ELF-1 (cell line): Measurements from ENCODE around the gene KLHL13.
"Not testable (repeated sequence)": the region's sequence is repeated elsewhere in the genome, so short reads cannot be mapped to it uniquely, and the experiment has no call there.

ENCODE experiments used
- DNase-seq: peaks from one replicate; pipeline ENCODE4 v3.0.0-alpha.2; 2016; ENCODE audit warnings: low read depth, low spot score

Gene KLHL13

GRCh38 chrX:118116713-118117550 is at the start of gene KLHL13:
TSS of gene KLHL13 (minus strand) at chrX:118116810. CDS start at chrX:118028473, 88,337 bp downstream.
- DNase-seq = peak; percentile 70

- DNase-seq = no peak
These were observed 47.5 kb upstream of the KLHL13 start for GRCh38 chrX:118164138-118164537.

- peak; percentile 71 for DNase-seq
These were observed 40.5 kb upstream of the KLHL13 start for GRCh38 chrX:118156953-118157608.

GRCh38 chrX:118156254-118156952 is 39.8 kb upstream of the KLHL13 start:
- DNase-seq = no peak

GRCh38 chrX:118153270-118153669 is 36.7 kb upstream of the KLHL13 start:
- DNase-seq = no peak

GRCh38 chrX:118152721-118153120 is 36.1 kb upstream of the KLHL13 start:
- DNase-seq = no peak

GRCh38 chrX:118148737-118149136 is 32.1 kb upstream of the KLHL13 start:
- DNase-seq = no peak

- DNase-seq = not testable (repeated sequence)
These were observed 31.2 kb upstream of the KLHL13 start for GRCh38 chrX:118147771-118148170.

- DNase-seq = no peak
These were observed 27.0 kb upstream of the KLHL13 start for GRCh38 chrX:118143578-118143977.

GRCh38 chrX:118131336-118131735 is 14.7 kb upstream of the KLHL13 start:
- DNase-seq = no peak

- no peak for DNase-seq
These were observed 13.1 kb upstream of the KLHL13 start for GRCh38 chrX:118129681-118130080.

GRCh38 chrX:118128724-118129123 is 12.1 kb upstream of the KLHL13 start:
- no peak for DNase-seq

- no peak for DNase-seq
These were observed 9.7 kb upstream of the KLHL13 start for GRCh38 chrX:118126286-118126685.

GRCh38 chrX:118124243-118124642 is 7.6 kb upstream of the KLHL13 start:
- DNase-seq = not testable (repeated sequence)

- DNase-seq = no peak
These were observed 1.1 kb upstream of the KLHL13 start for GRCh38 chrX:118117741-118118140.

- peak; percentile 61 for DNase-seq
These were observed 477 bp downstream of the KLHL13 start for GRCh38 chrX:118115953-118116712.

GRCh38 chrX:118114971-118115370 is 1.6 kb downstream of the KLHL13 start:
- DNase-seq = no peak

- DNase-seq = no peak
These were observed 7.5 kb downstream of the KLHL13 start for GRCh38 chrX:118109065-118109464.

- DNase-seq = no peak
These were observed 8.3 kb downstream of the KLHL13 start for GRCh38 chrX:118108304-118108703.

- DNase-seq = no peak
These were observed 16.5 kb downstream of the KLHL13 start for GRCh38 chrX:118100091-118100490.

- DNase-seq = no peak
These were observed 28.5 kb downstream of the KLHL13 start for GRCh38 chrX:118088084-118088483.

GRCh38 chrX:118074196-118074595 is 42.4 kb downstream of the KLHL13 start:
- no peak for DNase-seq
